UCSD-AML1 (cell line): ENCODE results near the gene TEX51.

Source experiments
- DNase-seq: peaks from one replicate; lab custom pipeline; 2025; ENCODE audit not compliant: unreplicated experiment; lab: John Stamatoyannopoulos, UW

Gene TEX51

GRCh38 chr2:126877861-126878565 lies 20.7 kb upstream of the TEX51 start:
- DNase-seq: no peak

GRCh38 chr2:126878601-126879000 lies 20.1 kb upstream of the TEX51 start:
- DNase-seq: no peak

GRCh38 chr2:126879348-126880298 lies 19.1 kb upstream of the TEX51 start:
- no peak for DNase-seq

- DNase-seq: no peak
Observed at GRCh38 chr2:126880324-126880723, 18.4 kb upstream of the TEX51 start.

GRCh38 chr2:126880817-126881216 lies 17.9 kb upstream of the TEX51 start:
- no peak for DNase-seq

- no peak for DNase-seq
Observed at GRCh38 chr2:126881591-126881990, 17.1 kb upstream of the TEX51 start.

- DNase-seq: no peak
Observed at GRCh38 chr2:126882181-126882580, 16.5 kb upstream of the TEX51 start.

- DNase-seq: no peak
Observed at GRCh38 chr2:126882736-126883665, 15.7 kb upstream of the TEX51 start.

- no peak for DNase-seq
Observed at GRCh38 chr2:126883666-126884040, 15.0 kb upstream of the TEX51 start.

- DNase-seq: no peak
Observed at GRCh38 chr2:126884861-126885750, 13.6 kb upstream of the TEX51 start.

GRCh38 chr2:126885751-126886210 lies 12.9 kb upstream of the TEX51 start:
- no peak for DNase-seq

GRCh38 chr2:126886211-126886915 lies 12.3 kb upstream of the TEX51 start:
- DNase-seq: peak; percentile 68

GRCh38 chr2:126886916-126887280 lies 11.8 kb upstream of the TEX51 start:
- no peak for DNase-seq

GRCh38 chr2:126887506-126887905 lies 11.2 kb upstream of the TEX51 start:
- DNase-seq: no peak

- DNase-seq: no peak
Observed at GRCh38 chr2:126888046-126888445, 10.6 kb upstream of the TEX51 start.

GRCh38 chr2:126889071-126889470 lies 9.6 kb upstream of the TEX51 start:
- no peak for DNase-seq

- no peak for DNase-seq
Observed at GRCh38 chr2:126889496-126890135, 9.1 kb upstream of the TEX51 start.

- DNase-seq: no peak
Observed at GRCh38 chr2:126890136-126890510, 8.6 kb upstream of the TEX51 start.
